ENCODE results near the gene CALML3. TPM values are rescaled to one million over a fixed set of nuclear protein-coding genes. Genes with fewer than 3 reads are reported as not detected.

Gene CALML3
- total and polyA plus RNA-seq, 4 donors = 0.10 to 0.13 TPM; not detected in 2

DNA sequence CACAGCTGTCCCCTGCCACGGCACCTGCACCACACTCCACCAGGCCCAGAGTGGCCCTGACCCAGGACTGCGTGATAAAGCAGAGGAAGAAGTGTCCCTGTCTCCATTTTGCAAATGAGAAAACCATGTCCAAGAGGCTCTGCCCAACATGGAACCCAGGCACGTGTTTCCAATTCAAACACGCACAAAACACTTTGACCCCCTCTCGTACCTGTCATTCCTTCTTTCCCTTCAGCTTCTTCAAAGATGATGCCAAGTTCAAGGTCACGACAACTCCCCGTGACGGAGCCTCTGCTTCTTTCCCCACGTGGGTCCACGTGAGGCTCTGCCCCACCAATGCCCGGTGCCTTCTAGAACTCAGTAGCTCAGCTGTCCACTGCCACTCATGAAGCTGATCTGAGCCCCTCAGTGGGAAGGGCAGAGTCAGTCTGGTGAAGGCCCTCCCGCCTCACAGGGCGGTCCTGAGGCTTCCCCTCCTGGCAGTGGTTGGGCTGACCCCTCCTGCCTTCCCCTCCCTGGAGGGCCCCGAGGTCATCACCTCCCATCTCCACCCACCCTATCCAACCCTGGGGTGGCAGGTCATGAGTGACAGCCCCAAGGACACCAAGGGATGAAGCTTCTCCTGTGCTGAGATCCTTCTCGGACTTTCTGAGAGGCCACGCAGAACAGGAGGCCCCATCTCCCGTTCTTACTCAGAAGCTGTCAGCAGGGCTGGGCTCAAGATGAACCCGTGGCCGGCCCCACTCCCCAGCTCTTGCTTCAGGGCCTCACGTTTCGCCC lies 44.4 kb upstream of the CALML3 start:
- H3K4me1 ChIP-seq (ENCODE audit: control insufficient read depth in 1 of 2, insufficient read depth in 2 of 2, low read length in 2 of 2) = no peaks in the 10 kb centered on the region
- no peaks in the 10 kb centered on the region for H3K9me3 ChIP-seq (ENCODE audit: control insufficient read depth, low read length)
- WGBS, 2 donors = 91% methylated on average over 21 of the region's 21 CpGs
- H3K4me3 ChIP-seq (ENCODE audit: low read length in 2 of 2) = no peak overlapping the region
- ATAC-seq (ENCODE audit: low FRiP score) (no peak), DNase-seq (no peak)
- no peaks in the 10 kb centered on the region for H3K36me3 ChIP-seq (ENCODE audit: control insufficient read depth in 1 of 2, insufficient read depth in 2 of 2, low read length in 1 of 2)
- H3K27me3 ChIP-seq (ENCODE audit: control insufficient read depth in 1 of 2, insufficient read depth in 2 of 2, low read length in 1 of 2) = no peaks in the 10 kb centered on the region
- no peak overlapping the region for H3K27ac ChIP-seq (ENCODE audit: low read depth in 1 of 2, low read length in 2 of 2)
- intact Hi-C loops (cut with DNase I) = no loop called here

DNA sequence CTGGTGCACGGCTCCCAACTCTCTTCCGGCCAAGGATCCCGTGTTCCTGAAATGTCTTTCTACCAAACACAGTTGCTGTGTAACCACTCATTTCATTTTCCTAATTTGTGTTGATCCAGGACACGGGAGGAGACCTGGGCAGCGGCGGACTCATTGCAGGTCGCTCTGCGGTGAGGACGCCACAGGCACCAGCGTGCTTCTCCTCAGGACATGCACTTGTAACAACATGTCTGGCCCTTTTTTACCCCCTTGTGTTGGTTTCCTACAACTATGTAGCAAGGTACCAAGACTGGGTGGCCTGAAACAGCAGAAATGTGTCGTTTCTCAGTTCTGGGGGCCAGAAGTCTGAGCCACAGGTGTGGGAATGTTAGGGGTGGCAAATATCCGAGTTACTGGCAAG lies 43.6 kb upstream of the CALML3 start:
- Histone ChIP-seq H3K27me3 (ENCODE audit: control insufficient read depth in 1 of 2, insufficient read depth in 2 of 2, low read length in 1 of 2) (no peaks in the 10 kb centered on the region), H3K4me1 (ENCODE audit: control insufficient read depth in 1 of 2, insufficient read depth in 2 of 2, low read length in 2 of 2) (no peaks in the 10 kb centered on the region), H3K4me3 (ENCODE audit: low read length in 2 of 2) (no peak overlapping the region), H3K9me3 (ENCODE audit: control insufficient read depth, low read length) (no peaks in the 10 kb centered on the region), H3K36me3 (ENCODE audit: control insufficient read depth in 1 of 2, insufficient read depth in 2 of 2, low read length in 1 of 2) (no peaks in the 10 kb centered on the region), H3K27ac (ENCODE audit: low read depth in 1 of 2, low read length in 2 of 2) (no peak overlapping the region)
- ATAC-seq (ENCODE audit: low FRiP score) (no peak), DNase-seq (no peak)
- intact Hi-C loops (cut with DNase I) = no loop called here
- 97% methylated on average over 12 of the region's 12 CpGs for WGBS, 2 donors

DNA sequence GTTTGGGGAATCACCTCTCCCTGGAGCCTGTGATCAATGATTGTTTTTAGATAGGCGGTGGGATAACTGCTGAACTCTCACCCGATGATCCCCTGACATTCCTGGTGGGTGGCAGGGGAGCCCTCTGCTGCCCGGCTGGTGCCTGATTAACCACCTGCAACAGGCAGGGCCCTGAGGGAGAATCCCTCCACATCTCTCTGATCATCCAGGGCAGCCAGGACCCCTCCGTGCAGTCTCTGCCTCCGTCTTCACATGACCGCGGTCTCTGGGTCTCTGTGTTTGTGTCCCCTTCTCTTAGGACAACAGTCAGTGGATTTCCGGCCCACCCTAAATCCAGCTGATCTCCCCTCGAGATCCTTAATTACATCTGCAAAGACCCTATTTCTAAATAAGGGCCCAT lies 42.7 kb upstream of the CALML3 start:
- WGBS, 2 donors = 97 to 98% methylated on average over 9 of the region's 9 CpGs
- DNase-seq = no peak
- no peak overlapping the region for H3K4me3 ChIP-seq (ENCODE audit: low read length in 2 of 2)
- H3K36me3 ChIP-seq (ENCODE audit: control insufficient read depth in 1 of 2, insufficient read depth in 2 of 2, low read length in 1 of 2) = no peaks in the 10 kb centered on the region
- no peak for ATAC-seq (ENCODE audit: low FRiP score)
- intact Hi-C loops (cut with DNase I) = no loop called here
- H3K27me3 ChIP-seq (ENCODE audit: control insufficient read depth in 1 of 2, insufficient read depth in 2 of 2, low read length in 1 of 2) = no peaks in the 10 kb centered on the region
- H3K27ac ChIP-seq (ENCODE audit: low read depth in 1 of 2, low read length in 2 of 2) = no peak overlapping the region
- H3K9me3 ChIP-seq (ENCODE audit: control insufficient read depth, low read length) = no peaks in the 10 kb centered on the region
- H3K4me1 ChIP-seq (ENCODE audit: control insufficient read depth in 1 of 2, insufficient read depth in 2 of 2, low read length in 2 of 2) = no peaks in the 10 kb centered on the region

DNA sequence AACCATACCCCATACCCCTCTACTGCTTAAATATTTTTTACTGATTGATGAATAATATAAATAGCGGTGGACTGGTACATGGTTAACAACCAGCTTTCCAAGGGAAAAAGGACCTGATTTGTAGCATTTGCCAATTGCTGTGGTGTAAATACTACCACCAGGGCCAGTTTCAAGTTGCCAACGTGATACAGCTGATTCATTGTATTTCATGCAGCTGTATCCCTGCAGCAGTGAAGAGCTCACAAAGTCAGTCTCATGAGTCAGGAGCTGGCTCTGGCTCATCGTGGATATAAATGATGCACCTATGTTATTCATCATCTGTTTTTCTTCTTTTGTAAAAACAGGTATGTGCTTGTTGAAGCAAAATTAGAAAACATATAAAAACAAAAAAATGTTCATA lies 40.6 kb upstream of the CALML3 start:
- no peak for ATAC-seq (ENCODE audit: low FRiP score)
- Histone ChIP-seq H3K27me3 (ENCODE audit: control insufficient read depth in 1 of 2, insufficient read depth in 2 of 2, low read length in 1 of 2) (no peaks in the 10 kb centered on the region), H3K36me3 (ENCODE audit: control insufficient read depth in 1 of 2, insufficient read depth in 2 of 2, low read length in 1 of 2) (no peaks in the 10 kb centered on the region), H3K4me3 (ENCODE audit: low read length in 2 of 2) (no peak overlapping the region), H3K27ac (ENCODE audit: low read depth in 1 of 2, low read length in 2 of 2) (no peak overlapping the region), H3K9me3 (ENCODE audit: control insufficient read depth, low read length) (no peaks in the 10 kb centered on the region), H3K4me1 (ENCODE audit: control insufficient read depth in 1 of 2, insufficient read depth in 2 of 2, low read length in 2 of 2) (no peaks in the 10 kb centered on the region)
- WGBS, 2 donors = 87 to 91% methylated on average over 3 of the region's 3 CpGs
- no peak for DNase-seq
- intact Hi-C loops (cut with DNase I) = no loop called here

DNA sequence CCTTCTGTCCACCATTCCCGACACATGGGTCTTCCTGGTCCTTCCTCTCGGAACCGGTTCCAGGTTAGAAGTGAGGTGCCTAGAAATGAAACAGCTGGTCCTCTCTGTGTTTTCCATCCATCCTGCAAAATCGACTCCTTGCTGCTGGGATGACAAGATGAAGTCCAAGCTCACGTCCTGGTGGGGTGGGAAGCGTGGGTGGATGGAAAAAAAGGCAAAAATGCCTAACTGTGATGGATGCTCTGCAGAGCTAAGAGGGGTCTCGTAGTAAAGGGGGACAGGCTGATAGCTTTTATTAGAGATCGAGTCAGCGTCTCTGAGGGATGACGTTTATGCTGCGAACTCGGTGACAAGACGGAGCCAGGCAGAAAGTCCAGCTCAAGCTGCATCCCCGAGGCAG lies 39.5 kb upstream of the CALML3 start:
- no peaks in the 10 kb centered on the region for H3K4me1 ChIP-seq (ENCODE audit: control insufficient read depth in 1 of 2, insufficient read depth in 2 of 2, low read length in 2 of 2)
- 94 to 96% methylated on average over 13 to 14 of the region's 14 CpGs for WGBS, 2 donors
- no peaks in the 10 kb centered on the region for H3K9me3 ChIP-seq (ENCODE audit: control insufficient read depth, low read length)
- H3K36me3 ChIP-seq (ENCODE audit: control insufficient read depth in 1 of 2, insufficient read depth in 2 of 2, low read length in 1 of 2) = no peaks in the 10 kb centered on the region
- H3K27ac ChIP-seq (ENCODE audit: low read depth in 1 of 2, low read length in 2 of 2) = no peak overlapping the region
- ATAC-seq (ENCODE audit: low FRiP score) (no peak), DNase-seq (no peak)
- intact Hi-C loops (cut with DNase I) = no loop called here
- H3K4me3 ChIP-seq (ENCODE audit: low read length in 2 of 2) = no peak overlapping the region
- H3K27me3 ChIP-seq (ENCODE audit: control insufficient read depth in 1 of 2, insufficient read depth in 2 of 2, low read length in 1 of 2) = no peaks in the 10 kb centered on the region

DNA sequence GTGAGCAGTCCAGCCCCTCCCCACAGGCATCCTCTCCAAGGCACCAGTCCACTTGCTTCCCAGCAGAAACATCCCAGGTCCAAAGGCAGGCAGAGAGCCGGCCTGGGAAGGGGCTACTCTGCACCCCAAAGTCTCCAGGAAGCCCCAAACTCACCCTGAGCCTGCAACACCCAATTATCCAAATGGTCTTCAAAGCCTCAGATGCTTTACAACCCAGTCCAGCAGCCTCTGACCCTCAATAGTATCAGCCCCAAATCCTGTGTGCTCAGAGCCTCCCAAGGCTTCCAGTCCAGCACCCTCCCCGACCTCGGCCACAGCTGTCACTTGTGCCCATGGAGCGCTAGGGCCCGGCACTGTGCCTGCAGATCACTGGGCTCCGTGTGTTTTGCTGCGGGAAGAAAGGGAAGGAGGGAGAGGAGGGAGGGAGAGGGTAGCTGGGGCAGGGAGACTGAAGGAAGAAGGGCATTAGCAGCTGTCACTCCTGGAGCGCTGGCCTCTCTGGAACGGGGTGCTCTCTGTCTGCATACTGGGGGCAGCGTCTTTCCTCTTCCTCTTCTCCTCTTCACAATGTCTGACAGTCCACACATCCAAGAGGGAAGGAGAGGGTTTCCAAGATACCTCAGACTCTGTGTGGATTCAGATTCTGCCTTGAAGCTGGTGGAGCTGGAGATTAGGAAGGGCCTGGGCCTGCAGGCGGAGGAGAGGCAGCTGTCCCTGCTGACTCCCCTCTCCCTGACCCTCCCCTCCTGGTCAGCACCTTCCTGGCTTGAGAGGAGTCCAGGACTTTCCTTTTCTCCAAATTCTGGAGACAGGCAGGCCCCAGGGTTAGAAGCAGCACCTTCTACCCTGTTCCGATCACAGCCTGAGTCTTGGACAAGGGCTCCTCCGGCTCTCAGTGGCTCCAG lies 38.6 kb upstream of the CALML3 start:
- no peaks in the 10 kb centered on the region for H3K27me3 ChIP-seq (ENCODE audit: control insufficient read depth in 1 of 2, insufficient read depth in 2 of 2, low read length in 1 of 2)
- no peak overlapping the region for H3K4me3 ChIP-seq (ENCODE audit: low read length in 2 of 2)
- intact Hi-C loops (cut with DNase I) = no loop called here
- no peaks in the 10 kb centered on the region for H3K9me3 ChIP-seq (ENCODE audit: control insufficient read depth, low read length)
- no peaks in the 10 kb centered on the region for H3K36me3 ChIP-seq (ENCODE audit: control insufficient read depth in 1 of 2, insufficient read depth in 2 of 2, low read length in 1 of 2)
- ATAC-seq (ENCODE audit: low FRiP score) (peak; percentile 24), DNase-seq (no peak)
- no peak overlapping the region for H3K27ac ChIP-seq (ENCODE audit: low read depth in 1 of 2, low read length in 2 of 2)
- WGBS, 2 donors = 81 to 84% methylated on average over 13 of the region's 13 CpGs
- H3K4me1 ChIP-seq (ENCODE audit: control insufficient read depth in 1 of 2, insufficient read depth in 2 of 2, low read length in 2 of 2) = no peaks in the 10 kb centered on the region

DNA sequence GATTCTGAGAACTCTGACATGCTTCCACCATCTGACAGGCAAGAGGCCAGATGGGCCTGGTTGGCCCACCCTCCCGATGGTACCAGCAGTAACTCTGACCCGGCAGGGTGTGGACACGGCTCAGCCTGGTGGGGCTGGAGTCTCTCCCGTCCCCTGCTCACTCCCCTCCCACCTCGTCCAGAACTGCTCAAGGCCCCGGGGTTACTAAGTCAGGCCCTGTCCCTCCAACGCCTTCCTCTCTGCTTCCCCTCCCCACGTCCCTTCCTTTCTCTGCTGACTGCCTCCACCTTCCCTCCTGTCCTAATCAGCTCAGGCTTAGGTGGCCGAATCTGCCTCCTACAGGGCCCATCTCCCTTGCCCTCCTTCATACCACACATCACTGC lies 37.9 kb upstream of the CALML3 start:
- H3K27ac ChIP-seq (ENCODE audit: low read depth in 1 of 2, low read length in 2 of 2) = no peak overlapping the region
- H3K36me3 ChIP-seq (ENCODE audit: control insufficient read depth in 1 of 2, insufficient read depth in 2 of 2, low read length in 1 of 2) = no peaks in the 10 kb centered on the region
- no peaks in the 10 kb centered on the region for H3K27me3 ChIP-seq (ENCODE audit: control insufficient read depth in 1 of 2, insufficient read depth in 2 of 2, low read length in 1 of 2)
- 77 to 82% methylated on average over 9 of the region's 9 CpGs for WGBS, 2 donors
- DNase-seq (no peak), ATAC-seq (ENCODE audit: low FRiP score) (peak; percentile 51)
- H3K4me1 ChIP-seq (ENCODE audit: control insufficient read depth in 1 of 2, insufficient read depth in 2 of 2, low read length in 2 of 2) = no peaks in the 10 kb centered on the region
- no peak overlapping the region for H3K4me3 ChIP-seq (ENCODE audit: low read length in 2 of 2)
- no peaks in the 10 kb centered on the region for H3K9me3 ChIP-seq (ENCODE audit: control insufficient read depth, low read length)
- intact Hi-C loops (cut with DNase I) = no loop called here

DNA sequence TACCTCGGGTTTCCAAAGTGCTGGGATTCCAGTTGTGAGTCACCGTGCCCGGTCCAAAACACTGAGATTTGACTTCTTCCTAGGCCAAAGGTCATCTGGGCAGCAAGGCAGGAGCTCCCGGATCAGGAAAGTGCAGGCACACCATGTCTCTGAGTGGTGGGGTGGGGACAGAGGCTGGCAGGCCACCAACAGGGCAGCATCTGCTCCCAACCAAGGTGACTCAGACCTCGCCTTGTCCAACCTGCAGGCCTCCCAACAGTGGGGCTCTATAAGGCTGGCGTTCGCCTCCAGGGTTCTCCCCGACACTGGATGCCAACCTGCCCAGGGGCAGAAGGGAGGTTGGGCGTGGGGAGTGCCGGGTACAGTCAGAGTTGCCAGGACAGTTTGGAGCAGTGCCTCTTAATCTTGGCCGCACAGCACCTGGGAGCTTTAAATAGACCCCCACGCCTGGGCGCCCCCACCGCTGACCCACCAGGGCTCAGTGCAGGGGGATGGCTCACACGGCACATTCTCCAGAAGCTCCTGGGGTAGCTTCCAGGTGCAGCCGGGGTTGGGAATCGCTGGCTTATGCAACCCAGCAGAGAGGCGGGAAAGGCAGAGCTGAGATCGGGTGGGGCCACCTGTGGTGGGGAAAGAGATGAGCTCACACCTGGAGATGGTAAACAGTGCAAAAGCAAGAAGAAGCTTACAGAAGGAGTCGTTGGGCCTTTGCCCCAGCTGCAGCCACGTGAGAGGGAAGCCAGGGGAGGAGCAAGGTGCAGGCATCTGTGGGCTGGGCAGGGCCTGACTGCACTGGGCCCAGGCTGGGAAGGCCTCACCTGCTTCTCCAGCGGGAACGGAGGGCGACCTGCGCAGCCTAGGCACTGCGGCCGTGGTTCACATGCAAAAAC lies 36.2 kb upstream of the CALML3 start:
- Histone ChIP-seq H3K4me1 (ENCODE audit: control insufficient read depth in 1 of 2, insufficient read depth in 2 of 2, low read length in 2 of 2) (no peaks in the 10 kb centered on the region), H3K27ac (ENCODE audit: low read depth in 1 of 2, low read length in 2 of 2) (no peak overlapping the region), H3K4me3 (ENCODE audit: low read length in 2 of 2) (no peak overlapping the region), H3K36me3 (ENCODE audit: control insufficient read depth in 1 of 2, insufficient read depth in 2 of 2, low read length in 1 of 2) (no peaks in the 10 kb centered on the region), H3K9me3 (ENCODE audit: control insufficient read depth, low read length) (peaks cover 2% of the 10 kb centered on the region), H3K27me3 (ENCODE audit: control insufficient read depth in 1 of 2, insufficient read depth in 2 of 2, low read length in 1 of 2) (no peaks in the 10 kb centered on the region)
- DNase-seq = no peak
- ATAC-seq (ENCODE audit: low FRiP score) = no peak
- WGBS, 2 donors = 91% methylated on average over 27 of the region's 27 CpGs
- intact Hi-C loops (cut with DNase I) = no loop called here
